Heart right ventricle (tissue), 16 donors: ENCODE measurements around the gene PLXNA2. TPM values are rescaled to one million over a fixed set of nuclear protein-coding genes. Genes with fewer than 3 reads are reported as not detected.

Experiments used
- ATAC-seq, 8 donors: fragments of 200-7000 bp; cut with Tn5 transposase; one replicate each; pipeline ENCODE4 v1.9.1; 2020; ENCODE audit warnings: mild to moderate bottlenecking in 8 of 8, moderate library complexity in 8 of 8, moderate number of reproducible peaks in 1 of 8
- DNase-seq, 2 donors: peaks; one replicate each; pipeline ENCODE4 v3.0.0-alpha.2; 2020
- H3K27ac ChIP-seq, 10 donors: fragments of 200-600 bp; sonication (generic) in 2 of 10; one replicate each; pipeline versions ENCODE4 v1.5.0 to v1.8.0; 2020 to 2022; ENCODE audit warnings: mild to moderate bottlenecking in 3 of 10
- H3K27me3 ChIP-seq, 7 donors: fragments of 200-600 bp; one replicate each; pipeline ENCODE4 v1.8.0; 2021 to 2022; ENCODE audit warnings: mild to moderate bottlenecking in 2 of 7
- H3K36me3 ChIP-seq, 9 donors: fragments of 200-600 bp; sonication (generic) in 1 of 9; one replicate each; pipeline versions ENCODE4 v1.5.0 to v1.8.0; 2020 to 2022; ENCODE audit warnings: mild to moderate bottlenecking in 2 of 9
- H3K4me1 ChIP-seq, 9 donors: fragments of 200-600 bp; sonication (generic) in 1 of 9; one replicate each; pipeline versions ENCODE4 v1.5.0 to v1.8.0; 2020 to 2022; ENCODE audit warnings: mild to moderate bottlenecking in 4 of 9
- H3K4me3 ChIP-seq, 10 donors: fragments of 200-600 bp; sonication (generic) in 2 of 10; one replicate each; pipeline versions ENCODE4 v1.5.0 to v1.8.0; 2020 to 2022; ENCODE audit warnings: mild to moderate bottlenecking in 7 of 10, moderate library complexity in 2 of 10
- H3K9me3 ChIP-seq, 11 donors: fragments of 200-600 bp in 10 of 11; sonication (generic) in 2 of 11; one replicate each; pipeline versions ENCODE4 v1.5.0 to v1.8.0; 2013 to 2022; ENCODE audit warnings: mild to moderate bottlenecking in 2 of 11, control low read depth in 1 of 11, moderate library complexity in 1 of 11
- CTCF ChIP-seq, 9 donors: fragments of 200-600 bp; sonication (generic) in 2 of 9; IDR thresholded peaks; one replicate each; pipeline versions ENCODE4 v1.5.0 to v1.8.0; 2021 to 2022; ENCODE audit warnings: antibody characterized with exemption in 9 of 9, mild to moderate bottlenecking in 5 of 9, moderate library complexity in 1 of 9
- WGBS, 2 donors: extraction: QIAGEN DNeasy Blood & Tissue Kit; methylation state at CpG; one replicate each; pipeline ENCODE4 v1.1.7; 2013; ENCODE audit warnings: inconsistent platforms in 1 of 2; 5-methylcytosine and 5-hydroxymethylcytosine counted together
- intact Hi-C, 10 donors: fragments of 100-400 bp; cut with DNase I; formaldehyde crosslinking; loops; one replicate each; pipeline versions ENCODE4 v1.11.1 to v1.14.2; 2022
- polyA plus RNA-seq, 2 donors: library from polyadenylated mRNA; stranded (reverse); fragments of 200-250 nt; gene quantifications; one replicate each; pipeline ENCODE4 v1.2.3, GENCODE V29; 2013
- total RNA-seq, 10 donors: library from RNA; stranded (reverse); fragmentation: NEBNext Ultra II Directional in 3 of 10; extraction: Animal tissue kit (Norgen Biotek cat#: 25700) in 3 of 10; gene quantifications; one replicate each; pipeline versions ENCODE4 v1.2.1 to v1.2.4, GENCODE V29; 2021 to 2023
- donor health status: Arrhythmogenic right ventricular cardiomyopathy.
- donor health status: ischemic (EF 13 %, LVEDD 7.1; RV severe dilation, severe dysfunction).
- donor health status: healthy with polysubstance abuse.
- donor health status: DM: no; HTN: yes; CAD: no.
- donor health status: DM: no; HTN: no; CAD: no.
- donor health status: ischemic (EF 25% LVEDD 6.9; RV normal size, moderate dysfunction).
- donor health status: ischemic (EF 25% LVEDD 5.7; RV mildly dilated, moderate dysfunction).
- donor health status: healthy.
- donor health status: DM: yes; HTN: yes; CAD: no.
- donor health status: Ischemic cardiomyopathy.
- donor health status: ischemic (EF 35%, LVEDD 5.7; RV mildly dilated, moderate dysfunction).
- donor health status: nonischemic (EF 11% LVEDD 7.7; RV severe dilation, severe dysfunction).
- donor health status: DM: yes; HTN: yes; CAD: no.
- donor health status: PGD.
- donor health status: ischemic (EF 29% LVEDD 5.4; RV normal size, mild dysfunction).
- donor health status: nonischemic (EF 23%, LVEDD 6.1; RV moderate dilation, normal function).

Gene PLXNA2
- total and polyA plus RNA-seq, 12 donors = 6.1 to 31.6 (median 17.9) TPM

- H3K9me3 ChIP-seq = no peaks in the 10 kb centered on the region
- peaks cover 0 to 50% (median 13%) of the 10 kb centered on the region in 9 donors for H3K36me3 ChIP-seq
- no peaks in the 10 kb centered on the region for H3K27me3 ChIP-seq
- no peak for TF ChIP-seq CTCF (IDR thresholded peaks at IDR 0.05)
- WGBS, 2 donors = 86 to 94% methylated on average over 7 of the region's 7 CpGs
- ATAC-seq (no peak), DNase-seq (peak in 1 of 2 donors; percentile 34)
- intact Hi-C loops = loop anchor here in 4 of 10 donors (5.0 kb wide), 3 partner anchors 67 to 222 kb away; partner anchors contain the start of gene PLXNA2 (in 1 of the 4)
- H3K27ac ChIP-seq = no peak overlapping the region
- peaks cover 0 to 34% (median 12%) of the 10 kb centered on the region in 9 donors for H3K4me1 ChIP-seq
- H3K4me3 ChIP-seq = no peak overlapping the region
Observed at GRCh38 chr1:208025031-208025430, 219.2 kb downstream of the PLXNA2 start.

- peaks cover 0 to 27% (median 7%) of the 10 kb centered on the region in 9 donors for H3K4me1 ChIP-seq
- no peak overlapping the region for H3K27ac ChIP-seq
- DNase-seq = no peak
- TF ChIP-seq CTCF (IDR thresholded peaks at IDR 0.05) = no peak
- no peaks in the 10 kb centered on the region for H3K9me3 ChIP-seq
- intact Hi-C loops = loop anchor here in 7 of 10 donors (5.0 kb wide), 4 partner anchors 68 to 228 kb away; partner anchors contain the start of gene PLXNA2 (in 1 of the 7)
- no peak for ATAC-seq
- WGBS, 2 donors = 96 to 97% methylated on average over 6 of the region's 6 CpGs
- H3K36me3 ChIP-seq = peaks cover 0 to 45% (median 13%) of the 10 kb centered on the region in 9 donors
- H3K27me3 ChIP-seq = no peaks in the 10 kb centered on the region
- H3K4me3 ChIP-seq = no peak overlapping the region
Observed at GRCh38 chr1:208024406-208024805, 219.8 kb downstream of the PLXNA2 start.

- Histone ChIP-seq H3K27me3 (no peaks in the 10 kb centered on the region), H3K4me3 (no peak overlapping the region), H3K9me3 (no peaks in the 10 kb centered on the region), H3K4me1 (peaks cover 0 to 7% (median 0%) of the 10 kb centered on the region in 9 donors), H3K36me3 (no peaks in the 10 kb centered on the region), H3K27ac (no peak overlapping the region)
- DNase-seq (no peak), ATAC-seq (no peak)
- TF ChIP-seq CTCF (IDR thresholded peaks at IDR 0.05) = no peak
- 80 to 85% methylated on average over 2 of the region's 2 CpGs for WGBS, 2 donors
- intact Hi-C loops = no loop called here
Observed at GRCh38 chr1:208019257-208019656, 224.9 kb downstream of the PLXNA2 start.

GRCh38 chr1:208015255-208015654 lies 228.9 kb downstream of the PLXNA2 start:
- peak in 4 of 8 donors; percentile 9 to 54 (median 28) for ATAC-seq
- intact Hi-C loops = no loop called here

More at GRCh38 chr1:208015255-208015654, 228.9 kb downstream of the PLXNA2 start:
- DNase-seq = no peak
- H3K4me3 ChIP-seq = no peak overlapping the region
- 70 to 73% methylated on average over 6 of the region's 6 CpGs for WGBS, 2 donors
- H3K4me1 ChIP-seq = peaks cover 0 to 3% (median 0%) of the 10 kb centered on the region in 9 donors
- TF ChIP-seq CTCF (IDR thresholded peaks at IDR 0.05) = no peak
- no peaks in the 10 kb centered on the region for H3K36me3 ChIP-seq
- H3K9me3 ChIP-seq = no peaks in the 10 kb centered on the region
- H3K27ac ChIP-seq = no peak overlapping the region
- no peaks in the 10 kb centered on the region for H3K27me3 ChIP-seq
